ENCODE data around the gene LYPD3. TPM values are rescaled to one million over a fixed set of nuclear protein-coding genes. Genes with fewer than 3 reads are reported as not detected.

Gene LYPD3
- total and polyA plus RNA-seq, 10 of the 15 experiments (the other 5 are each of a cell fraction or from before 2014, with no cell fraction given) = 0.03 to 0.28 (median 0.12) TPM; not detected in 6

- Histone ChIP-seq H3K79me2 (ENCODE audit: control insufficient read depth, insufficient read depth, low read length) (no peaks in the 10 kb centered on the region), H4K20me1 (ENCODE audit: control insufficient read depth, insufficient read depth) (no peaks in the 10 kb centered on the region), H3K27ac (ENCODE audit: control insufficient read depth, insufficient read depth) (no peak overlapping the region), H3K4me2 (ENCODE audit: control insufficient read depth, insufficient read depth) (no peak overlapping the region), H3K36me3 (ENCODE audit: control insufficient read depth in 2 of 2, insufficient read depth in 2 of 2, low read length in 1 of 2) (no peaks in the 10 kb centered on the region), H3K4me3 (no peak overlapping the region), H3K9ac (ENCODE audit: control insufficient read depth, insufficient read depth, low read length) (no peak overlapping the region), H3K4me1 (ENCODE audit: control insufficient read depth, insufficient read depth, low read length) (no peaks in the 10 kb centered on the region), H2AFZ (ENCODE audit: control insufficient read depth, low read depth, low read length) (no peak overlapping the region), H3K9me3 (replicated peaks; ENCODE audit: control insufficient read depth, insufficient read depth, low read length) (no peaks in the 10 kb centered on the region), H3K27me3 (replicated peaks in 1 of 2; ENCODE audit: control insufficient read depth in 2 of 2, insufficient read depth in 2 of 2, low read length in 1 of 2) (no peaks in the 10 kb centered on the region)
- in situ Hi-C loops (cut with MboI) (no loop called here), intact Hi-C loops (cut with micrococcal nuclease; ENCODE audit: unreplicated experiment) (no loop called here)
- ChIA-PET SMC1A (ENCODE audit: uncharacterized antibody, unreplicated experiment) (no interaction called here), POLR2A (no interaction called here), CTCF (no interaction called here), RAD21 (ENCODE audit: unreplicated experiment) (no interaction called here)
- ATAC-seq = no peak
- no TSS peak for BruUV-seq (replicated peaks)
- 23% methylated on average over 5 of the region's 5 CpGs for WGBS (ENCODE audit: insufficient coverage, insufficient replicate concordance, low lambda C conversion rate, missing lambda C conversion rate)
- FAIRE-seq = no peak
- DNase-seq (ENCODE audit: low read depth, low spot score) = no peak
- TF ChIP-seq SPI1 (IDR thresholded peaks at IDR 0.05; ENCODE audit: borderline replicate concordance, insufficient read depth, low read depth, low read length) = no peak
- no peak for TF ChIP-seq EGR1 (IDR thresholded peaks at IDR 0.05; ENCODE audit: borderline replicate concordance in 1 of 2, low read depth in 2 of 2, low read length in 2 of 2)
- TF ChIP-seq NRF1 (conservative IDR thresholded peaks at IDR 0.05; ENCODE audit: low read depth, low read length) = no peak
- TF ChIP-seq SIN3A (IDR thresholded peaks at IDR 0.05; ENCODE audit: low read depth, low read length) = no peak
- TF ChIP-seq NFYB (IDR thresholded peaks at IDR 0.05; ENCODE audit: insufficient read depth, low read depth, low read length) = no peak
- TF ChIP-seq ASH2L (IDR thresholded peaks at IDR 0.05; ENCODE audit: borderline replicate concordance, low read depth) = no peak
- no peak for TF ChIP-seq DPF2 (IDR thresholded peaks at IDR 0.05)
- TF ChIP-seq IRF5 (IDR thresholded peaks at IDR 0.05; ENCODE audit: borderline replicate concordance) = no peak
- no peak for TF ChIP-seq NFXL1 (IDR thresholded peaks at IDR 0.05; ENCODE audit: borderline replicate concordance)
- no peak for TF ChIP-seq SMAD1 (IDR thresholded peaks at IDR 0.05; ENCODE audit: low read depth, partially characterized antibody)
- no peak for TF ChIP-seq MAX (IDR thresholded peaks at IDR 0.05; ENCODE audit: low read depth, low read length)
- TF ChIP-seq USF1 (IDR thresholded peaks at IDR 0.05; ENCODE audit: borderline replicate concordance, extremely low read length, insufficient read depth, low read depth, low read length) = no peak
- no peak for TF ChIP-seq RB1 (IDR thresholded peaks at IDR 0.05; ENCODE audit: borderline replicate concordance)
- TF ChIP-seq CEBPZ (IDR thresholded peaks at IDR 0.05; ENCODE audit: low read depth, low read length) = no peak
- no peak for TF ChIP-seq SMAD5 (IDR thresholded peaks at IDR 0.05; ENCODE audit: low read depth)
- no peak for TF ChIP-seq PKNOX1 (IDR thresholded peaks at IDR 0.05)
These were observed 41.6 kb downstream of the LYPD3 start for GRCh38 chr19:43423779-43424178.

Data from GM12878 (cell line).